Large intestine (tissue), 3 donors: ENCODE data around the gene NEB. TPM values are rescaled to one million over a fixed set of nuclear protein-coding genes. Genes with fewer than 3 reads are reported as not detected.
"Not testable (repeated sequence)": the region's sequence is repeated elsewhere in the genome, so short reads cannot be mapped to it uniquely, and the experiment has no call there.

Experiments used
- DNase-seq, 2 donors: peaks; one replicate each; pipeline versions ENCODE4 v3.0.0 to v3.0.0-alpha.2; 2013
- H3K27ac ChIP-seq: one replicate; pipeline ENCODE4 v1.5.1; 2013; ENCODE audit warnings: low read length
- H3K27me3 ChIP-seq: 2 replicates; pipeline ENCODE4 v1.6.1; 2013; ENCODE audit warnings: low read length; ENCODE audit not compliant: control insufficient read depth, insufficient read depth
- H3K36me3 ChIP-seq: 2 replicates; pipeline ENCODE4 v1.6.1; 2013; ENCODE audit warnings: low read length; ENCODE audit not compliant: control insufficient read depth, insufficient read depth
- H3K4me1 ChIP-seq: one replicate; pipeline ENCODE4 v1.6.1; 2013; ENCODE audit warnings: low read length; ENCODE audit not compliant: control insufficient read depth, insufficient read depth
- H3K4me3 ChIP-seq: one replicate; pipeline ENCODE4 v1.5.1; 2013; ENCODE audit warnings: low read length
- H3K9me3 ChIP-seq: one replicate; pipeline ENCODE4 v1.6.1; 2013; ENCODE audit warnings: mild to moderate bottlenecking, low read depth, low read length, moderate library complexity; ENCODE audit not compliant: control insufficient read depth
- WGBS: methylation state at CpG from one replicate; pipeline ENCODE4 v1.1.5; 2013; ENCODE audit warnings: low lambda C conversion rate; ENCODE audit not compliant: insufficient coverage; 5-methylcytosine and 5-hydroxymethylcytosine counted together
- polyA plus RNA-seq: library from polyadenylated mRNA; unstranded; fragments of 120-200 nt; gene quantifications from one replicate; pipeline ENCODE4 v1.2.1, GENCODE V29; 2013

Gene NEB
- polyA plus RNA-seq, 1 donor = 18.5 TPM

DNA sequence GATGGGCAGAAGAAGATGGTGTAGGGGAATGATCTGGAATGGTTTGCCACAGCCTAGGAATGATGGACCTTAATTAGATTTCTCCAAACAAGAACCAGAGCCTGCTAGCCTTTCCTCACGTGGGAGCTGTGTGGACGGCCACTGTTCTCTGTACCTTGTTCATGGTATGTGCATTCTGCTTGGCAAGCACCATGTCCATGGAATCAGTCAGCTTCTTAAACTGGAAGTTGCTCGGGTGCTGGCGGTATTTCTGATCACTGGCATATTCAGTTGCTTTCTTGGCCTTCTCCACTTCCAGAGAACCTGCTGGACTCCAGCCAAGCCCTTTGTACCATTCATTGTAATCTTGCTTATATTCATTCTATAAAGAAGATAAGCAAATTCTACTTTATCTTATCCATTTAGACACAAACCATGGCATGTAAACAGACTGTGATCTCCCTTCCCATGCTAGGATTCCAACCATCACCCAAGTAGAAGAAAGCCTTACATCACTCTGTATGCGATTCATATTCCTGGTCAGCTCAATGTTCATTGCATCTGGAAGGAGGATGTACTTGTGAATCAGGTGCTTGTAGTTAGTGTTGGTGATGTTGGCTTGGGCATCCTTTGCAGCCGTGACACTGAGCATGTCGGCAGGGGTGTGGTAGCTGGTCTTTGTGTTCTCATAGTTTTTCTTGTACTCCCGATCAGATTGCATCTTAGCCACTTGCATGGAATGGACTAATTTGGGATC, 78.4 kb downstream of the NEB start:
- 100% methylated on average over 1 of the region's 8 CpGs for WGBS
- Histone ChIP-seq H3K9me3 (no peaks in the 10 kb centered on the region), H3K4me3 (no peak overlapping the region), H3K27me3 (no peaks in the 10 kb centered on the region), H3K27ac (no peak overlapping the region), H3K4me1 (no peaks in the 10 kb centered on the region), H3K36me3 (no peaks in the 10 kb centered on the region)
- no peak for DNase-seq

- H3K4me3 ChIP-seq = no peak overlapping the region
- H3K27me3 ChIP-seq = no peaks in the 10 kb centered on the region
- H3K9me3 ChIP-seq = no peaks in the 10 kb centered on the region
- H3K27ac ChIP-seq = no peak overlapping the region
- no peak for DNase-seq
- no peaks in the 10 kb centered on the region for H3K4me1 ChIP-seq
- no peaks in the 10 kb centered on the region for H3K36me3 ChIP-seq
Measured at GRCh38 chr2:151654891-151655290, 79.4 kb downstream of the NEB start.

- WGBS = 82% methylated on average over 2 of the region's 3 CpGs
- Histone ChIP-seq H3K27me3 (no peaks in the 10 kb centered on the region), H3K4me1 (no peaks in the 10 kb centered on the region), H3K9me3 (no peaks in the 10 kb centered on the region), H3K4me3 (no peak overlapping the region), H3K36me3 (no peaks in the 10 kb centered on the region), H3K27ac (no peak overlapping the region)
- DNase-seq = no peak
Measured at GRCh38 chr2:151654085-151654484, 80.2 kb downstream of the NEB start.

DNA sequence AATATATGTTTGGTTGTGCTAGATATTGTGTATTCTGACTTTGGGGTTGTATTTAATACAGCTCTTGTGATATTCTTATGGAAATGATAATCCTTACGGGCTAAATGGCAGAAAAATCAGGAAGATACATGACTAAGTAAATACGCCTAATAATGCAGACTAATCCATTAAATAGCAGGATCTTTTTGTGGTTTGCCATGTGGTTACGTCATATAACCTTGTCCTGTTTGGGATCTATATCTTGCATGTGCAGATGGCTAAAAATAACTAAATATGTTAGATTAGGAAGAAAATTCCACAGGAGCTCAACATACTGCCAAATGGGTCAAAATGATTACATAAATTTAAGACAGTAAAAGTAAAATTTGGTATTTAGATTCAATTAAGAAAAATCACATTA, 83.0 kb downstream of the NEB start:
- Histone ChIP-seq H3K4me1 (no peaks in the 10 kb centered on the region), H3K9me3 (no peaks in the 10 kb centered on the region), H3K27ac (no peak overlapping the region), H3K36me3 (no peaks in the 10 kb centered on the region), H3K4me3 (no peak overlapping the region), H3K27me3 (no peaks in the 10 kb centered on the region)
- no peak for DNase-seq
- 100% methylated on average over 2 of the region's 3 CpGs for WGBS

GRCh38 chr2:151650456-151650855, 83.8 kb downstream of the NEB start:
- Histone ChIP-seq H3K27ac (no peak overlapping the region), H3K9me3 (no peaks in the 10 kb centered on the region), H3K4me1 (no peaks in the 10 kb centered on the region), H3K27me3 (no peaks in the 10 kb centered on the region), H3K36me3 (no peaks in the 10 kb centered on the region), H3K4me3 (no peak overlapping the region)
- no CpG with 5 or more reads among the region's 3 CpGs for WGBS
- DNase-seq = no peak

DNA sequence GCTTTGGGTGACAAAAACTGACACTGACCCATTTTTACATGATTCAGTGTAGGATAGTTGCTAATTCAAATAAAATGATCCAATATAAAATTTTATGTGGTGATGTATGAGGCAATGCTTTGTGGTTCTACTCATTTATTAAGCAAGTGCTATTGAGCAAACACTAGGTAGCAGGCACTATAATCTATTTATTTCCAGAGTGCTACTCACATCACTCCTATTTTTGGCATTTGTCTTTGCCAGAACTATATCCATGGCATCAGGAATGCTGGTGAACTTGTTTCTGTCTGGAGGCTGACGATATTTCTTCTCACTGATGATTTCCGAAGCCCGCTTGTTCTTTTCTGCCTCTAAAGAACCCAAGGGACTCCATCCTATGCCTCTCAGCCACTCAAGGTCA, 84.3 kb downstream of the NEB start:
- no peaks in the 10 kb centered on the region for H3K4me1 ChIP-seq
- no peaks in the 10 kb centered on the region for H3K27me3 ChIP-seq
- DNase-seq = no peak
- no peaks in the 10 kb centered on the region for H3K36me3 ChIP-seq
- no CpG with 5 or more reads among the region's 3 CpGs for WGBS
- no peaks in the 10 kb centered on the region for H3K9me3 ChIP-seq
- no peak overlapping the region for H3K4me3 ChIP-seq
- H3K27ac ChIP-seq = no peak overlapping the region

GRCh38 chr2:151649400-151649799, 84.9 kb downstream of the NEB start:
- H3K36me3 ChIP-seq = no peaks in the 10 kb centered on the region
- no peak for DNase-seq
- no peaks in the 10 kb centered on the region for H3K9me3 ChIP-seq
- no peaks in the 10 kb centered on the region for H3K4me1 ChIP-seq
- 67% methylated on average over 1 of the region's 1 CpG for WGBS
- no peak overlapping the region for H3K27ac ChIP-seq
- H3K4me3 ChIP-seq = no peak overlapping the region
- no peaks in the 10 kb centered on the region for H3K27me3 ChIP-seq

DNA sequence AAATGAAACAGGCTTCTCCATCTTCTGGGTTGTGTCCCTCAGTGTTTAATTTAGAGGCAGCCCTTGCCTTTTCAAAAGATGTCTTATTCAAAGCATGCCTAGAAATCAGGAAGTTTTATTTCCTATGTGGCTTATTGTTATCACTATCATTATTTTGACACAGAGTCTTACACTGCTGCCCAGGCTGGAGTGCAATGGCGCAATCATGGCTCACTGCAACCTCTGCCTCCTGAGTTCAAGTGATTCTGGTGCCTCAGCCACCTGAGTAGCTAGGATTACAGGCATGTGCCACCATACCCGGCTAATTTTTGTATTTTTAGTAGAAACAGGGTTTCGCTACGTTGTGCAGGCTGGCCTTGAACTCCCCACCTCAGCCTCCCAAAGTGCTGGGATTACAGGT, 87.8 kb downstream of the NEB start:
- DNase-seq, H3K27me3 ChIP-seq, H3K36me3 ChIP-seq, H3K4me1 ChIP-seq, H3K4me3 ChIP-seq, H3K27ac ChIP-seq, H3K9me3 ChIP-seq: not testable (repeated sequence)
- WGBS = no CpG with 5 or more reads among the region's 4 CpGs

DNA sequence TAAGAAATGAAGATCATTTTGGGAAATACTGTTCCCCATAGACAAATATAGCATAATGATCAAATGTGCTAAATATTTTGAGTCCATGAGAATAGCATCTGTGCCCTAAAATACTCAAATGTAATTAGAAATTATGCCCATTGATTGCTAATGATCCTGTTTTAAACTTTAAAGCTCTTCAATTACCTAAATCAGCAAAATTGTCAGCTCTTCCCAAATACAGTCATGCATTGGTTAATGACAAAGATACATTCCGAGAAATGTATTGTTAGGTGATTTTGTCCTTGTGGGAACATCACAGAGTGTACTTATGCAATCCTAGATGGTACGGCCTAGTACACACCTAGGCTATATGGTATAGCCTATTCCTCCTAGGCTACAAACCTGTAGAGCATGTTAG, 89.7 kb downstream of the NEB start:
- WGBS = no CpG with 5 or more reads among the region's 2 CpGs
- no peak for DNase-seq
- no peaks in the 10 kb centered on the region for H3K9me3 ChIP-seq
- no peaks in the 10 kb centered on the region for H3K4me1 ChIP-seq
- no peaks in the 10 kb centered on the region for H3K27me3 ChIP-seq
- H3K27ac ChIP-seq = no peak overlapping the region
- no peaks in the 10 kb centered on the region for H3K36me3 ChIP-seq
- no peak overlapping the region for H3K4me3 ChIP-seq

- H3K27me3 ChIP-seq, H3K4me3 ChIP-seq, DNase-seq, H3K36me3 ChIP-seq, H3K9me3 ChIP-seq, H3K27ac ChIP-seq: not testable (repeated sequence)
- peaks cover 19% of the 10 kb centered on the region for H3K4me1 ChIP-seq
- no CpG with 5 or more reads among the region's 2 CpGs for WGBS
Measured at GRCh38 chr2:151641895-151642294, 92.4 kb downstream of the NEB start.

- Histone ChIP-seq H3K27me3 (no peaks in the 10 kb centered on the region), H3K9me3 (peaks cover 5% of the 10 kb centered on the region), H3K4me3 (no peak overlapping the region), H3K36me3 (no peaks in the 10 kb centered on the region), H3K27ac (no peak overlapping the region), H3K4me1 (peaks cover 21% of the 10 kb centered on the region)
- DNase-seq = no peak
- WGBS = 100% methylated on average over 1 of the region's 9 CpGs
Measured at GRCh38 chr2:151640087-151640486, 94.2 kb downstream of the NEB start.
